NCI-H2227 (cell line): Measurements from ENCODE around the gene FAM25G.
"Not testable (repeated sequence)": the region's sequence is repeated elsewhere in the genome, so short reads cannot be mapped to it uniquely, and the experiment has no call there.

Source experiments
- DNase-seq: peaks from one replicate; lab custom pipeline; 2025; ENCODE audit not compliant: unreplicated experiment; lab: John Stamatoyannopoulos, UW

The FAM25G gene

GRCh38 chr10:47465216-47465917, 26.1 kb downstream of the FAM25G start:
- not testable (repeated sequence) for DNase-seq

GRCh38 chr10:47462577-47463358, 28.7 kb downstream of the FAM25G start:
- not testable (repeated sequence) for DNase-seq

GRCh38 chr10:47461261-47461687, 30.2 kb downstream of the FAM25G start:
- DNase-seq: peak; percentile 11

- DNase-seq: no peak
These were observed 32.9 kb downstream of the FAM25G start for GRCh38 chr10:47458466-47459154.

- no peak for DNase-seq
These were observed 33.7 kb downstream of the FAM25G start for GRCh38 chr10:47457826-47458225.

- no peak for DNase-seq
These were observed 34.0 kb downstream of the FAM25G start for GRCh38 chr10:47457528-47457820.

GRCh38 chr10:47456794-47457527, 34.5 kb downstream of the FAM25G start:
- DNase-seq: no peak

- no peak for DNase-seq
These were observed 35.3 kb downstream of the FAM25G start for GRCh38 chr10:47456079-47456785.

- DNase-seq: not testable (repeated sequence)
These were observed 36.0 kb downstream of the FAM25G start for GRCh38 chr10:47455350-47456078.

GRCh38 chr10:47454780-47455058, 36.8 kb downstream of the FAM25G start:
- no peak for DNase-seq

GRCh38 chr10:47454008-47454779, 37.3 kb downstream of the FAM25G start:
- DNase-seq: no peak

- no peak for DNase-seq
These were observed 38.1 kb downstream of the FAM25G start for GRCh38 chr10:47453141-47454007.

GRCh38 chr10:47452495-47453140, 38.9 kb downstream of the FAM25G start:
- DNase-seq: no peak

- DNase-seq: no peak
These were observed 39.5 kb downstream of the FAM25G start for GRCh38 chr10:47451998-47452494.

- no peak for DNase-seq
These were observed 40.1 kb downstream of the FAM25G start for GRCh38 chr10:47451273-47451997.

GRCh38 chr10:47450442-47450841, 41.1 kb downstream of the FAM25G start:
- no peak for DNase-seq

- no peak for DNase-seq
These were observed 41.5 kb downstream of the FAM25G start for GRCh38 chr10:47449979-47450378.
